ENCODE measurements around the gene ARHGEF40. TPM values are rescaled to one million over a fixed set of nuclear protein-coding genes. Genes with fewer than 3 reads are reported as not detected.

The ARHGEF40 gene
- total RNA-seq, 1 donor from 2014 or later = 1.4 TPM

DNA sequence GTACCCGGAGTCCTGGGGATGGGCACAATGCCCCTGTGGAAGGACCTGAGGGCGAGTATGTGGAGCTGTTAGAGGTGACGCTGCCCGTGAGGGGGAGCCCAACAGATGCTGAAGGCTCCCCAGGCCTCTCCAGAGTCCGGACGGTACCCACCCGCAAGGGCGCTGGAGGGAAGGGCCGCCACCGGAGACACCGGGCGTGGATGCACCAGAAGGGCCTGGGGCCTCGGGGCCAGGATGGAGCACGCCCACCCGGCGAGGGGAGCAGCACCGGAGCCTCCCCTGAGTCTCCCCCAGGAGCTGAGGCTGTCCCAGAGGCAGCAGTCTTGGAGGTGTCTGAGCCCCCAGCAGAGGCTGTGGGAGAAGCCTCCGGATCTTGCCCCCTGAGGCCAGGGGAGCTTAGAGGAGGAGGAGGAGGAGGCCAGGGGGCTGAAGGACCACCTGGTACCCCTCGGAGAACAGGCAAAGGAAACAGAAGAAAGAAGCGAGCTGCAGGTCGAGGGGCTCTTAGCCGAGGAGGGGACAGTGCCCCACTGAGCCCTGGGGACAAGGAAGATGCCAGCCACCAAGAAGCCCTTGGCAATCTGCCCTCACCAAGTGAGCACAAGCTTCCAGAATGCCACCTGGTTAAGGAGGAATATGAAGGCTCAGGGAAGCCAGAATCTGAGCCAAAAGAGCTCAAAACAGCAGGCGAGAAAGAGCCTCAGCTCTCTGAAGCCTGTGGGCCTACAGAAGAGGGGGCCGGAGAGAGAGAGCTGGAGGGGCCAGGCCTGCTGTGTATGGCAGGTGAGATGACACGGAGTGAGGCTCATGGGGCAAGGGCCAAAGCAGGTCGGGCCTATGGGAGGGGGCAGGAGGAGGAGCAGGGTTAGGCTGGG, 4.5 kb downstream of the ARHGEF40 start:
- H3K9me3 Mint-ChIP-seq = no peaks in the 10 kb centered on the region
- H3K36me3 Mint-ChIP-seq (ENCODE audit: low read depth) = no peaks in the 10 kb centered on the region
- ChIA-PET POLR2A (interaction anchor here (0.9 kb wide), 1 partner anchor 18 kb away, joined by 3 read pairs; no protein-coding TSS in a partner anchor), CTCF (interaction anchor here (0.7 kb wide), 1 partner anchor 18 kb away, joined by 3 read pairs; no protein-coding TSS in a partner anchor)
- no peak for DNase-seq
- no peak for TF ChIP-seq CTCF (IDR thresholded peaks at IDR 0.05)
- H3K27me3 Mint-ChIP-seq = no peaks in the 10 kb centered on the region
- H3K4me3 Mint-ChIP-seq = no peak overlapping the region
- intact Hi-C loops (cut with micrococcal nuclease) = loop anchor here (10.0 kb wide), 1 partner anchor 440 kb away; no protein-coding TSS in a partner anchor
- ATAC-seq (ENCODE audit: low read depth) = no peak
- H3K27ac Mint-ChIP-seq = no peak overlapping the region
- peaks cover 28% of the 10 kb centered on the region for H3K4me1 Mint-ChIP-seq

- Mint-ChIP-seq H3K9me3 (no peaks in the 10 kb centered on the region), H3K36me3 (ENCODE audit: low read depth) (no peaks in the 10 kb centered on the region), H3K27ac (no peak overlapping the region), H3K27me3 (peaks cover 2% of the 10 kb centered on the region), H3K4me1 (peaks cover 19% of the 10 kb centered on the region), H3K4me3 (no peak overlapping the region)
- TF ChIP-seq CTCF (IDR thresholded peaks at IDR 0.05) = no peak
- DNase-seq (no peak), ATAC-seq (ENCODE audit: low read depth) (no peak)
- intact Hi-C loops (cut with micrococcal nuclease) = loop anchor here (10.0 kb wide), 1 partner anchor 441 kb away; no protein-coding TSS in a partner anchor
- ChIA-PET POLR2A (no interaction called here), CTCF (interaction anchor here (1.5 kb wide), 1 partner anchor 29 kb away, joined by 3 read pairs; no protein-coding TSS in a partner anchor)
Observed at GRCh38 chr14:21075719-21076437, 5.8 kb downstream of the ARHGEF40 start.

DNA sequence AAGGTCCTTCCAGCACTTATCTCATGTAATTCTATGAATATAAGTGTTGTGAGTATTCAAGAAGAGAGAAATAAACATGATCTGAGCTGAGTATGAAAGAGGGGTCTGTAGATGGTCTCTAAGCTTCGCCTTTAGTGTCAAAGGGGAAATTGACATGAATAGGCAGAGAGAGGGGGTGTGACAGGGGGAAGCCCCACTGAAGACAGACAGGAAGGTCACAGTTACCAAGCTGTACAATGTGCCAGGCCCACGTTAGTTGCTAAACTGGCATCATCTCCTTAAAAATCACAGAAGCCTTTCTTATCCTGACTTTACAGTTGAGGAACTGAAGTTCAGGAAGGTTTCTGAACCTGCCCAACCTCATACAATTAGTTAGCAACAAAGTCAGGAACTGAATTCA, 7.6 kb downstream of the ARHGEF40 start:
- CTCF ChIA-PET = interaction anchor here (0.8 to 1.4 kb wide), 3 partner anchors 9 to 16 kb away, joined by 3 to 4 read pairs (median 3); no protein-coding TSS in a partner anchor
- Mint-ChIP-seq H3K4me3 (no peak overlapping the region), H3K27ac (no peak overlapping the region), H3K27me3 (peaks cover 2% of the 10 kb centered on the region), H3K36me3 (ENCODE audit: low read depth) (no peaks in the 10 kb centered on the region), H3K9me3 (no peaks in the 10 kb centered on the region), H3K4me1 (peaks cover 1% of the 10 kb centered on the region)
- DNase-seq = no peak
- intact Hi-C loops (cut with micrococcal nuclease) = loop anchor here (10.0 kb wide), 1 partner anchor 443 kb away; no protein-coding TSS in a partner anchor
- no peak for ATAC-seq (ENCODE audit: low read depth)
- POLR2A ChIA-PET = no interaction called here
- no peak for TF ChIP-seq CTCF (IDR thresholded peaks at IDR 0.05)

DNA sequence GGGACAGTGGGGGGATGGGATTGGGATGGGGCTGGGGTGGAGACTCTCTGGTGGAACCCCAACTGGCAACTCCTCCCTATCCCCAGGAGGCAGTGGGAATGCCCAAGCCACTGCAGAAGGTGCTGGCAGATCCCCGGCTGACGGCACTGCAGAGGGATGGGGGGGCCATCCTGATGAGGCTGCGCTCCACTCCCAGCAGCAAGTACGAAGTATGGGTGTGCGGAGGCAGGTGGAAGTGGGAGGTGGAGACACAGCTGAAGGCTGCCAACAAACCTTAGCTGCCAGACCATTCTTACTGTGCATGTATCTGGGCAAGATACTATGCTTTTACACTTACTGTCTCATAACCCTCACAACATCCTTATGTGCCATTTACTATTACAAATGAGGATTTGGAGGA, 8.2 kb downstream of the ARHGEF40 start:
- H3K27ac Mint-ChIP-seq = no peak overlapping the region
- intact Hi-C loops (cut with micrococcal nuclease) = loop anchor here (10.0 kb wide), 1 partner anchor 443 kb away; no protein-coding TSS in a partner anchor
- ChIA-PET CTCF (interaction anchor here (1.4 kb wide), 1 partner anchor 10 kb away, joined by 3 read pairs; no protein-coding TSS in a partner anchor), POLR2A (no interaction called here)
- H3K4me1 Mint-ChIP-seq = no peaks in the 10 kb centered on the region
- no peaks in the 10 kb centered on the region for H3K9me3 Mint-ChIP-seq
- ATAC-seq (ENCODE audit: low read depth) = no peak
- no peaks in the 10 kb centered on the region for H3K36me3 Mint-ChIP-seq (ENCODE audit: low read depth)
- TF ChIP-seq CTCF (IDR thresholded peaks at IDR 0.05) = no peak
- no peak for DNase-seq
- peaks cover 2% of the 10 kb centered on the region for H3K27me3 Mint-ChIP-seq
- no peak overlapping the region for H3K4me3 Mint-ChIP-seq
